IMR-90 (cell line): ENCODE measurements around the gene ZBTB46. TPM values are rescaled to one million over a fixed set of nuclear protein-coding genes. Genes with fewer than 3 reads are reported as not detected.

ENCODE experiments used
- ATAC-seq: fragments of 200-7000 bp; cut with Tn5 transposase; 2 replicates; pipeline ENCODE4 v1.9.1; 2020; ENCODE audit warnings: low read depth, mild to moderate bottlenecking, moderate library complexity
- BruUV-seq: library from RNA; stranded (reverse); fragments of 400-500 nt; replicated peaks from 2 replicates; lab custom pipeline; 2021; lab: Mats Ljungman, UMichigan
- CTCF ChIA-PET: fragments of 300-600 bp; formaldehyde crosslinking; extraction: SDS; loops from one replicate; lab custom pipeline; 2021; ENCODE audit warnings: antibody characterized with exemption; lab: Yijun Ruan, JAX
- POLR2A ChIA-PET: fragments of 300-600 bp; sonication (Branson Sonifier 250); formaldehyde crosslinking; loops from one replicate; lab custom pipeline; 2022; ENCODE audit warnings: antibody characterized with exemption; ENCODE audit not compliant: unreplicated experiment; lab: Charles Lee
- DNase-seq: peaks from one replicate; pipeline ENCODE4 v3.0.0; 2013
- H2AFZ ChIP-seq: replicated peaks from 2 replicates; pipeline ENCODE3; 2013; ENCODE audit warnings: low read length, mild to moderate bottlenecking; ENCODE audit not compliant: poor library complexity
- H2AK5ac ChIP-seq: 2 replicates; pipeline ENCODE4 v1.6.1; 2013; ENCODE audit warnings: low read depth, low read length, inconsistent platforms
- H2AK9ac ChIP-seq: replicated peaks from 2 replicates; pipeline ENCODE3; 2013; ENCODE audit warnings: mild to moderate bottlenecking, low read depth, low read length, moderate library complexity; ENCODE audit not compliant: poor library complexity
- H2BK120ac ChIP-seq: 2 replicates; pipeline ENCODE4 v1.6.1; 2013; ENCODE audit warnings: low read depth, low read length, inconsistent platforms
- H2BK15ac ChIP-seq: 3 replicates; pipeline ENCODE4 v1.6.1; 2013; ENCODE audit warnings: low read depth, low read length, inconsistent platforms
- H2BK20ac ChIP-seq: 2 replicates; pipeline ENCODE4 v1.6.1; 2013; ENCODE audit warnings: low read depth, mild to moderate bottlenecking, inconsistent platforms, low read length, moderate library complexity
- H2BK5ac ChIP-seq: 2 replicates; pipeline ENCODE4 v1.6.1; 2013; ENCODE audit warnings: mild to moderate bottlenecking, low read depth, low read length, inconsistent platforms; ENCODE audit not compliant: poor library complexity, severe bottlenecking
- H3K14ac ChIP-seq: replicated peaks from 2 replicates; pipeline ENCODE4 v1.6.1; 2013; ENCODE audit warnings: low read depth, low read length, inconsistent platforms
- H3K18ac ChIP-seq: 2 replicates; pipeline ENCODE4 v1.6.1; 2013; ENCODE audit warnings: low read depth, low read length, control low read depth
- H3K23ac ChIP-seq: 2 replicates; pipeline ENCODE4 v1.6.1; 2013; ENCODE audit warnings: low read depth, low read length, inconsistent platforms
- H3K27ac ChIP-seq: 2 replicates; pipeline ENCODE4 v1.5.1; 2013; ENCODE audit warnings: mild to moderate bottlenecking, control low read depth, low read length; ENCODE audit not compliant: insufficient read depth
- H3K27me3 ChIP-seq: 2 replicates; pipeline ENCODE4 v1.6.1; 2013; ENCODE audit warnings: low read length; ENCODE audit not compliant: control insufficient read depth, insufficient read depth
- H3K36me3 ChIP-seq: 2 replicates; pipeline ENCODE4 v1.6.1; 2013; ENCODE audit warnings: low read length, mixed read lengths; ENCODE audit not compliant: control insufficient read depth, insufficient read depth
- H3K4ac ChIP-seq: 2 replicates; pipeline ENCODE4 v1.6.1; 2013; ENCODE audit warnings: low read depth, low read length, inconsistent platforms
- H3K4me1 ChIP-seq: 2 replicates; pipeline ENCODE4 v1.6.1; 2013; ENCODE audit warnings: low read length, mixed read lengths; ENCODE audit not compliant: control insufficient read depth, insufficient read depth
- H3K4me2 ChIP-seq: 2 replicates; pipeline ENCODE4 v1.6.1; 2013; ENCODE audit warnings: low read depth, mild to moderate bottlenecking, control low read depth, low read length, moderate library complexity
- H3K4me3 ChIP-seq: 2 replicates; pipeline ENCODE4 v1.5.1; 2013; ENCODE audit warnings: low read depth, mild to moderate bottlenecking, control low read depth, low read length, moderate library complexity; ENCODE audit not compliant: insufficient read depth
- H3K56ac ChIP-seq: 2 replicates; pipeline ENCODE4 v1.6.1; 2013; ENCODE audit warnings: low read length, inconsistent platforms; ENCODE audit not compliant: insufficient read depth; ENCODE audit errors: extremely low read depth
- H3K79me1 ChIP-seq, 2 experiments: 2 replicates each; pipeline ENCODE4 v1.6.1; 2013; ENCODE audit warnings: low read length in 2 of 2, inconsistent platforms in 1 of 2, low read depth in 1 of 2
- H3K9ac ChIP-seq: 2 replicates; pipeline ENCODE4 v1.6.1; 2013; ENCODE audit warnings: low read depth, low read length, control low read depth
- H3K9me1 ChIP-seq: 2 replicates; pipeline ENCODE4 v1.6.1; 2013; ENCODE audit warnings: low read length, inconsistent platforms; ENCODE audit not compliant: insufficient read depth
- H3K9me3 ChIP-seq: 2 replicates; pipeline ENCODE4 v1.6.1; 2013; ENCODE audit warnings: low read length; ENCODE audit not compliant: control insufficient read depth, insufficient read depth
- H4K20me1 ChIP-seq: 2 replicates; pipeline ENCODE4 v1.6.1; 2013; ENCODE audit warnings: low read length, inconsistent platforms; ENCODE audit not compliant: insufficient read depth
- H4K5ac ChIP-seq: 2 replicates; pipeline ENCODE4 v1.6.1; 2013; ENCODE audit warnings: mild to moderate bottlenecking, low read depth, low read length, control low read depth
- H4K8ac ChIP-seq, 2 experiments: 2 replicates each; pipeline ENCODE4 v1.6.1; 2013; ENCODE audit warnings: low read depth in 2 of 2, low read length in 2 of 2, control low read depth in 1 of 2, inconsistent platforms in 1 of 2
- H4K91ac ChIP-seq: 2 replicates; pipeline ENCODE4 v1.6.1; 2013; ENCODE audit warnings: low read depth, low read length, inconsistent platforms; ENCODE audit not compliant: insufficient read depth
- CHD1 ChIP-seq: IDR thresholded peaks from 2 replicates; pipeline ENCODE4 v1.6.1; 2012; ENCODE audit warnings: low read depth, low read length, improper control_type of control experiment
- FOS ChIP-seq: fragments of 150-350 bp; IDR thresholded peaks from 2 replicates; pipeline ENCODE4 v1.6.1; 2016; ENCODE audit warnings: low read depth, low read length
- MAFK ChIP-seq: IDR thresholded peaks from 2 replicates; pipeline ENCODE4 v1.6.1; 2012; ENCODE audit warnings: low read depth, low read length, improper control_type of control experiment
- MAZ ChIP-seq: IDR thresholded peaks from 2 replicates; pipeline ENCODE4 v1.6.1; 2012; ENCODE audit warnings: low read depth, mild to moderate bottlenecking, low read length, improper control_type of control experiment, moderate library complexity, borderline replicate concordance
- MXI1 ChIP-seq: IDR thresholded peaks from 2 replicates; pipeline ENCODE4 v1.6.1; 2012; ENCODE audit warnings: low read depth, mild to moderate bottlenecking, low read length, moderate library complexity, borderline replicate concordance
- NFE2L2 ChIP-seq: fragments of 150-350 bp; IDR thresholded peaks from 2 replicates; pipeline ENCODE4 v1.6.1; 2016; ENCODE audit warnings: low read depth, mild to moderate bottlenecking, low read length
- RAD21 ChIP-seq: IDR thresholded peaks from 2 replicates; pipeline ENCODE4 v1.6.1; 2012; ENCODE audit warnings: low read length, improper control_type of control experiment
- RCOR1 ChIP-seq: IDR thresholded peaks from 2 replicates; pipeline ENCODE4 v1.6.1; 2012; ENCODE audit warnings: mild to moderate bottlenecking, low read length, improper control_type of control experiment; ENCODE audit not compliant: insufficient replicate concordance
- SMC3 ChIP-seq: fragments of 150-350 bp; IDR thresholded peaks from 2 replicates; pipeline ENCODE4 v1.6.1; 2016; ENCODE audit warnings: low read depth, mild to moderate bottlenecking, antibody characterized with exemption, low read length, moderate library complexity
- WGBS, 2 experiments: methylation state at CpG; one replicate each; pipeline versions ENCODE4 v1.1.5 to v1.1.7; 2013; ENCODE audit warnings: missing lambda C conversion rate in 2 of 2; ENCODE audit not compliant: insufficient read length in 1 of 2; ENCODE audit errors: extremely low coverage in 2 of 2; 5-methylcytosine and 5-hydroxymethylcytosine counted together
- dilution Hi-C: fragments of 300-500 bp; cut with HindIII; formaldehyde crosslinking; loops from one replicate; pipeline ENCODE4 v1.14.3; 2018; ENCODE audit warnings: low sequenced_read_pairs; ENCODE audit not compliant: unreplicated experiment
- in situ Hi-C: fragments of 300-500 bp; cut with MboI; formaldehyde crosslinking; loops from 3 replicates; pipeline ENCODE4 v1.14.3; 2019; ENCODE audit warnings: low sequenced_read_pairs, inconsistent platforms, mixed read lengths
- intact Hi-C: fragments of 100-400 bp; cut with micrococcal nuclease; formaldehyde crosslinking; loops from 2 replicates; pipeline ENCODE4 v1.10.0; 2022
- polyA plus RNA-seq, 3 experiments: library from polyadenylated mRNA; depleted of rRNA; stranded (reverse); fragments of >200 nt; gene quantifications; 2 replicates each; pipeline ENCODE4 v1.2.3, GENCODE V29; 2012; ENCODE audit warnings: low replicate concordance in 1 of 3
- total RNA-seq: library from RNA; depleted of rRNA; stranded (reverse); fragments of >200 nt; gene quantifications from 2 replicates; pipeline ENCODE4 v1.2.3, GENCODE V29; 2012
- TF ChIP-seq, protein P1 (sequence below): fragments of 150-350 bp; IDR thresholded peaks from 2 replicates; pipeline ENCODE4 v1.6.1; 2017; ENCODE audit warnings: mild to moderate bottlenecking, antibody characterized with exemption, low read length, low read depth
- TF ChIP-seq, protein P2 (sequence below): fragments of 150-350 bp; IDR thresholded peaks from 2 replicates; pipeline ENCODE4 v1.6.1; 2016; ENCODE audit warnings: low read depth, mild to moderate bottlenecking, low read length, moderate library complexity, borderline replicate concordance
- TF ChIP-seq, protein P3 (sequence below): conservative IDR thresholded peaks from 2 replicates; pipeline ENCODE4 v1.5.1; 2012; ENCODE audit warnings: mild to moderate bottlenecking, low read depth, low read length, improper control_type of control experiment

ZBTB46 gene
- total and polyA plus RNA-seq, 2 of the 4 experiments (the other 2 are of a cell fraction) = 4.2 to 14.9 TPM

DNA sequence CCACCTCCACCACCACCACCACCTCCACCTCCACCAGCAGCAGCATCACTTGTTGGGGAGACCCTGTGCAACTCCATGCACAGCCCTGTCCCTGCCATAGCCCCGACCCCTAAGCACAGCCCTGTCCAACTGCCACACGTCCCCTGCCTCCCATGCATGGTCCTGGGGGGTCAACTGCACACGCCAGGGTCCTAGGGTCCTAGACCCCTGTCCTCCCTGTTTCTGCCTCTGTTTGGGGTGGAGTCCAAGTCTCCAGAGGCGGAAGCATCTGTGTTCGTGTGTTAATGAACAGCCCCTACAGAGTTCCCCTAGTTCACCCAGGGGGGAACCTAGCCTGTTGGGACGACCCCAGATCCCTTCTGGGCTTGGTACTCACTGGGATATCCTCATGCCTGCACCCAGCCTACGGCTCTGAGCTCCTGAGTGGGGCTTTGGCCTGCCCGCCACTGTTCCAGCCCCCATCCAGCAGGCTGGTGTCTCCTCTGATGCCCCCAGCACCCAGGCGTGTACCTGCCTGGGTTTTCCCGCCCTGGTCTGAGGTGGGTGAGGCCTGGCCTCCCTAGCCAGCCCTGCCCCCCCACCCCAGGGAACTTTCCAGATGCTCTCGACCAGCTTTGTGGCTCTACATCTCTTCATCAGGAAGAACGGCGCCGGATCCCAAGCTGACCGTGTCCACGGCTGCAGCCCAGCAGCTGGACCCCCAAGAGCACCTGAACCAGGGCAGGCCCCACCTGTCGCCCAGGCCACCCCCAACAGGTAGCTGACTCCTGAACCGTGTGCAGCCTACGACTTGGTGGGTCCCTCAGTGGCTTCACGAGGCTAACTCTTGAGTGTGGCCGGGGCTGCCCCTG, 137.1 kb downstream of the ZBTB46 start:
- Histone ChIP-seq H2BK5ac (no peak overlapping the region), H3K56ac (no peak overlapping the region), H3K23ac (no peak overlapping the region), H4K8ac (no peak overlapping the region), H2BK120ac (no peak overlapping the region), H3K27ac (no peak overlapping the region), H3K9ac (no peak overlapping the region), H3K27me3 (no peaks in the 10 kb centered on the region), H2AK9ac (no peak overlapping the region), H3K4ac (no peak overlapping the region), H3K4me3 (no peak overlapping the region), H3K9me3 (no peaks in the 10 kb centered on the region), H3K4me1 (peaks cover 13% of the 10 kb centered on the region), H2BK20ac (no peak overlapping the region), H3K4me2 (no peak overlapping the region), H2AK5ac (no peak overlapping the region), H3K14ac (no peak overlapping the region), H3K9me1 (no peaks in the 10 kb centered on the region), H3K18ac (no peak overlapping the region), H3K36me3 (peaks cover 13% of the 10 kb centered on the region; the same call in 1 of the 2 replicates), H2BK15ac (no peak overlapping the region), H4K20me1 (no peaks in the 10 kb centered on the region), H3K79me1 (peaks cover 8 to 26% of the 10 kb centered on the region in 2 experiments; a peak in 3 of 4 replicates), H4K5ac (no peak overlapping the region), H2AFZ (peak overlapping the region; percentile 32), H4K91ac (no peak overlapping the region)
- no TSS peak for BruUV-seq
- intact Hi-C loops = no loop called here
- ATAC-seq (no peak), DNase-seq (no peak)
- TF ChIP-seq, protein P1, sequence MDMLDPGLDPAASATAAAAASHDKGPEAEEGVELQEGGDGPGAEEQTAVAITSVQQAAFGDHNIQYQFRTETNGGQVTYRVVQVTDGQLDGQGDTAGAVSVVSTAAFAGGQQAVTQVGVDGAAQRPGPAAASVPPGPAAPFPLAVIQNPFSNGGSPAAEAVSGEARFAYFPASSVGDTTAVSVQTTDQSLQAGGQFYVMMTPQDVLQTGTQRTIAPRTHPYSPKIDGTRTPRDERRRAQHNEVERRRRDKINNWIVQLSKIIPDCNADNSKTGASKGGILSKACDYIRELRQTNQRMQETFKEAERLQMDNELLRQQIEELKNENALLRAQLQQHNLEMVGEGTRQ = no peak
- TF ChIP-seq, protein P2, sequence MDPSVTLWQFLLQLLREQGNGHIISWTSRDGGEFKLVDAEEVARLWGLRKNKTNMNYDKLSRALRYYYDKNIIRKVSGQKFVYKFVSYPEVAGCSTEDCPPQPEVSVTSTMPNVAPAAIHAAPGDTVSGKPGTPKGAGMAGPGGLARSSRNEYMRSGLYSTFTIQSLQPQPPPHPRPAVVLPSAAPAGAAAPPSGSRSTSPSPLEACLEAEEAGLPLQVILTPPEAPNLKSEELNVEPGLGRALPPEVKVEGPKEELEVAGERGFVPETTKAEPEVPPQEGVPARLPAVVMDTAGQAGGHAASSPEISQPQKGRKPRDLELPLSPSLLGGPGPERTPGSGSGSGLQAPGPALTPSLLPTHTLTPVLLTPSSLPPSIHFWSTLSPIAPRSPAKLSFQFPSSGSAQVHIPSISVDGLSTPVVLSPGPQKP = no peak
- TF ChIP-seq RAD21 = no peak
- no peak for TF ChIP-seq MAZ
- TF ChIP-seq SMC3 = no peak
- no peak for TF ChIP-seq CHD1
- no peak for TF ChIP-seq NFE2L2
- TF ChIP-seq, protein P3, sequence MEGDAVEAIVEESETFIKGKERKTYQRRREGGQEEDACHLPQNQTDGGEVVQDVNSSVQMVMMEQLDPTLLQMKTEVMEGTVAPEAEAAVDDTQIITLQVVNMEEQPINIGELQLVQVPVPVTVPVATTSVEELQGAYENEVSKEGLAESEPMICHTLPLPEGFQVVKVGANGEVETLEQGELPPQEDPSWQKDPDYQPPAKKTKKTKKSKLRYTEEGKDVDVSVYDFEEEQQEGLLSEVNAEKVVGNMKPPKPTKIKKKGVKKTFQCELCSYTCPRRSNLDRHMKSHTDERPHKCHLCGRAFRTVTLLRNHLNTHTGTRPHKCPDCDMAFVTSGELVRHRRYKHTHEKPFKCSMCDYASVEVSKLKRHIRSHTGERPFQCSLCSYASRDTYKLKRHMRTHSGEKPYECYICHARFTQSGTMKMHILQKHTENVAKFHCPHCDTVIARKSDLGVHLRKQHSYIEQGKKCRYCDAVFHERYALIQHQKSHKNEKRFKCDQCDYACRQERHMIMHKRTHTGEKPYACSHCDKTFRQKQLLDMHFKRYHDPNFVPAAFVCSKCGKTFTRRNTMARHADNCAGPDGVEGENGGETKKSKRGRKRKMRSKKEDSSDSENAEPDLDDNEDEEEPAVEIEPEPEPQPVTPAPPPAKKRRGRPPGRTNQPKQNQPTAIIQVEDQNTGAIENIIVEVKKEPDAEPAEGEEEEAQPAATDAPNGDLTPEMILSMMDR = no peak
- no peak for TF ChIP-seq MXI1
- no peak for TF ChIP-seq RCOR1
- no peak for TF ChIP-seq MAFK
- TF ChIP-seq FOS = no peak
- ChIA-PET CTCF (no interaction called here), POLR2A (interaction anchor here (1.2 kb wide), 1 partner anchor 14 kb away, joined by 4 read pairs; the partner anchor contains the start of genes ARFRP1 and ZGPAT)
- 93% methylated on average over 11 of the region's 21 CpGs; no CpG with 5 or more reads in 1 of the 2 experiments for WGBS, 2 experiments
- dilution Hi-C loops = no loop called here
- in situ Hi-C loops = no loop called here
